A549 (cell line): ENCODE data around the gene KDM3A. TPM values are rescaled to one million over a fixed set of nuclear protein-coding genes. Genes with fewer than 3 reads are reported as not detected.
A peak's percentile ranks its signal among the peaks of the same experiment; 100 is the strongest.

Experiments used
- ATAC-seq, 2 experiments: fragments of 200-7000 bp in 1 of 2; fragments of >200 bp in 1 of 2; cut with Nextera tagmentation in 1 of 2; cut with Tn5 transposase in 1 of 2; 3 replicates each; pipeline versions ENCODE4 v1.8.0 to v1.9.1; 2018 to 2020; ENCODE audit warnings: mild to moderate bottlenecking in 1 of 2, moderate library complexity in 1 of 2
- CTCF ChIA-PET: fragments of 300-600 bp; sonication (Branson Sonifier 250); formaldehyde crosslinking; extraction: SDS; loops from one replicate; lab custom pipeline; 2021; ENCODE audit warnings: antibody characterized with exemption, inconsistent platforms; lab: Yijun Ruan, JAX
- POLR2A ChIA-PET: fragments of 350-600 bp; formaldehyde crosslinking; extraction: SDS; loops from one replicate; lab custom pipeline; 2021; ENCODE audit warnings: antibody characterized with exemption, inconsistent platforms; lab: Yijun Ruan, JAX
- DNase-seq, 2 experiments: peaks; one replicate each; pipeline versions ENCODE4 v3.0.0 to v3.0.0-alpha.2; 2011 to 2016; ENCODE audit warnings: low read depth in 1 of 2, low spot score in 1 of 2
- FAIRE-seq: peaks from 2 replicates; lab custom pipeline; 2011; peaks lifted over from hg19 to GRCh38; lab: Jason Lieb, UNC
- H3K27ac ChIP-seq, 2 experiments: fragments of >200 bp; sonication (Bioruptor Twin); formaldehyde crosslinking; 3 replicates each; pipeline ENCODE4 v1.5.1; 2016 to 2017
- H3K4me1 ChIP-seq: fragments of >200 bp; sonication (Bioruptor Twin); formaldehyde crosslinking; 3 replicates; pipeline ENCODE4 v1.6.1; 2016
- H3K4me2 ChIP-seq: fragments of >200 bp; sonication (Bioruptor Twin); formaldehyde crosslinking; 3 replicates; pipeline ENCODE4 v1.6.1; 2016
- H3K4me3 ChIP-seq: fragments of >200 bp; sonication (Bioruptor Twin); formaldehyde crosslinking; 3 replicates; pipeline ENCODE4 v1.5.1; 2016
- H3K9me3 ChIP-seq: fragments of >200 bp; sonication (Bioruptor Twin); formaldehyde crosslinking; 3 replicates; pipeline ENCODE4 v1.6.1; 2016
- CBX8 ChIP-seq: fragments of 200-600 bp; sonication (generic); IDR thresholded peaks from 2 replicates; pipeline ENCODE4 v1.6.1; 2016
- CHD2 ChIP-seq: fragments of 150-350 bp; IDR thresholded peaks from 2 replicates; pipeline ENCODE4 v1.6.1; 2014; ENCODE audit warnings: low read length; ENCODE audit not compliant: partially characterized antibody
- CHD4 ChIP-seq: fragments of 200-600 bp; sonication (generic); IDR thresholded peaks from 2 replicates; pipeline ENCODE4 v1.6.1; 2016; ENCODE audit warnings: antibody characterized with exemption, mild to moderate bottlenecking, borderline replicate concordance
- E2F6 ChIP-seq: IDR thresholded peaks from 2 replicates; pipeline ENCODE4 v1.6.1; 2012; ENCODE audit warnings: low read depth, borderline replicate concordance
- ESRRA ChIP-seq: fragments of 150-350 bp; IDR thresholded peaks from 2 replicates; pipeline ENCODE4 v1.6.1; 2014; ENCODE audit warnings: mild to moderate bottlenecking, low read length, borderline replicate concordance
- FOSB ChIP-seq: fragments of 250-450 bp; sonication (Bioruptor Pico); IDR thresholded peaks from 2 replicates; pipeline ENCODE4 v1.5.0; 2020; ENCODE audit warnings: mild to moderate bottlenecking, moderate library complexity
- FOSL2 ChIP-seq, 2 experiments: fragments of 450-650 bp in 1 of 2; fragments of >200 bp in 1 of 2; sonication (Bioruptor Twin) in 1 of 2; formaldehyde crosslinking; IDR thresholded peaks; 2 replicates each; pipeline versions ENCODE4 v1.5.0 to v1.6.1; 2016 to 2020; ENCODE audit warnings: mild to moderate bottlenecking in 1 of 2, moderate library complexity in 1 of 2
- FOXS1 ChIP-seq: fragments of 250-450 bp; sonication (Bioruptor Pico); IDR thresholded peaks from 2 replicates; pipeline ENCODE4 v1.5.0; 2020; ENCODE audit warnings: mild to moderate bottlenecking, moderate library complexity
- HDAC2 ChIP-seq: fragments of 200-600 bp; sonication (generic); IDR thresholded peaks from 2 replicates; pipeline ENCODE4 v1.6.1; 2016
- HES2 ChIP-seq: fragments of >200 bp; sonication (Bioruptor Twin); formaldehyde crosslinking; IDR thresholded peaks from 2 replicates; pipeline ENCODE4 v1.6.1; 2016
- HEYL ChIP-seq: fragments of 250-450 bp; sonication (Bioruptor Pico); IDR thresholded peaks from 2 replicates; pipeline ENCODE4 v1.8.0; 2021; ENCODE audit warnings: mild to moderate bottlenecking, moderate library complexity
- HOXA7 ChIP-seq: fragments of 250-450 bp; sonication (Bioruptor Pico); IDR thresholded peaks from 2 replicates; pipeline ENCODE4 v1.5.0; 2020; ENCODE audit warnings: mild to moderate bottlenecking, moderate library complexity
- HOXB13 ChIP-seq: fragments of 250-450 bp; sonication (Bioruptor Pico); IDR thresholded peaks from 2 replicates; pipeline ENCODE4 v1.5.0; 2020; ENCODE audit warnings: low read depth, mild to moderate bottlenecking, moderate library complexity
- KDM1A ChIP-seq: fragments of 200-600 bp; sonication (generic); IDR thresholded peaks from 2 replicates; pipeline ENCODE4 v1.6.1; 2016; ENCODE audit warnings: low read depth, mild to moderate bottlenecking
- KDM5A ChIP-seq: fragments of 200-600 bp; sonication (generic); IDR thresholded peaks from 2 replicates; pipeline ENCODE4 v1.6.1; 2016; ENCODE audit warnings: antibody characterized with exemption, mild to moderate bottlenecking
- MAFK ChIP-seq: fragments of 450-650 bp; IDR thresholded peaks from 2 replicates; pipeline ENCODE4 v1.6.1; 2014; ENCODE audit not compliant: partially characterized antibody
- MYC ChIP-seq: IDR thresholded peaks from 2 replicates; pipeline ENCODE4 v1.6.1; 2012; ENCODE audit warnings: mild to moderate bottlenecking, inconsistent platforms, low read length, improper control_type of control experiment, borderline replicate concordance
- NFE2L2 ChIP-seq: fragments of 150-350 bp; conservative IDR thresholded peaks from 2 replicates; pipeline ENCODE4 v1.6.1; 2014; ENCODE audit warnings: low read length
- NPAS2 ChIP-seq: fragments of 250-450 bp; sonication (Bioruptor Pico); IDR thresholded peaks from 2 replicates; pipeline ENCODE4 v1.8.0; 2022; ENCODE audit warnings: mild to moderate bottlenecking, moderate library complexity, borderline replicate concordance
- NR3C1 ChIP-seq: fragments of >200 bp; sonication (Bioruptor Twin); formaldehyde crosslinking; IDR thresholded peaks from 3 replicates; pipeline ENCODE4 v1.6.1; 2017
- POLR2AphosphoS2 ChIP-seq: conservative IDR thresholded peaks from 2 replicates; pipeline ENCODE4 v1.6.1; 2012; ENCODE audit warnings: low read length, improper control_type of control experiment, inconsistent platforms
- RAD21 ChIP-seq, 2 experiments: fragments of >200 bp in 1 of 2; sonication (Bioruptor Twin) in 1 of 2; formaldehyde crosslinking in 1 of 2; IDR thresholded peaks in 1 of 2; conservative IDR thresholded peaks in 1 of 2; 2 replicates in 1 of 2; 3 replicates in 1 of 2; pipeline ENCODE4 v1.6.1; 2012 to 2018; ENCODE audit warnings: inconsistent platforms in 1 of 2
- RCOR1 ChIP-seq: fragments of 150-350 bp; IDR thresholded peaks from 2 replicates; pipeline ENCODE4 v1.6.1; 2014; ENCODE audit warnings: antibody characterized with exemption, low read length, low read depth
- SREBF2 ChIP-seq: fragments of 450-650 bp; IDR thresholded peaks from 2 replicates; pipeline ENCODE4 v1.6.1; 2014; ENCODE audit warnings: mild to moderate bottlenecking, moderate library complexity
- TP53 ChIP-seq: fragments of 250-450 bp; sonication (Bioruptor Pico); IDR thresholded peaks from 2 replicates; pipeline ENCODE4 v1.5.0; 2021; ENCODE audit warnings: mild to moderate bottlenecking, moderate library complexity
- ZNF302 ChIP-seq: fragments of 250-450 bp; sonication (Bioruptor Pico); IDR thresholded peaks from 2 replicates; pipeline ENCODE4 v1.9.0; 2021; ENCODE audit warnings: inconsistent platforms, mild to moderate bottlenecking, moderate library complexity
- WGBS: methylation state at CpG from one replicate; pipeline ENCODE4 v1.1.6; 2017; ENCODE audit errors: missing lambda C conversion rate; 5-methylcytosine and 5-hydroxymethylcytosine counted together
- polyA plus RNA-seq, 4 experiments: library from polyadenylated mRNA; depleted of rRNA in 3 of 4; stranded (reverse); fragments of >200 nt; fragmentation: RNase III in 1 of 4; extraction: RNeasy Plus Mini Kit Qiagen cat#74134 plus additional on column Dnase treatment in 1 of 4; gene quantifications; 2 replicates in 3 of 4; 3 replicates in 1 of 4; pipeline ENCODE4 v1.2.3, GENCODE V29; 2011 to 2017
- TF ChIP-seq, protein P1 (sequence below): fragments of >200 bp; sonication (Bioruptor Twin); formaldehyde crosslinking; IDR thresholded peaks from 3 replicates; pipeline ENCODE4 v1.5.1; 2016
- TF ChIP-seq, protein P2 (sequence below): fragments of 250-450 bp; sonication (Bioruptor Pico); IDR thresholded peaks from 2 replicates; pipeline ENCODE4 v1.5.0; 2021; ENCODE audit warnings: mild to moderate bottlenecking, moderate library complexity, borderline replicate concordance

KDM3A gene
- polyA plus RNA-seq, 2 of the 4 experiments (the other 2 are of a cell fraction), result 21.2 to 57.0 TPM

- ChIA-PET CTCF (interaction anchor here (0.6 to 1.4 kb wide), 3 partner anchors 8 to 831 kb away, joined by 3 read pairs; no protein-coding TSS in a partner anchor), POLR2A (no interaction called here)
- Histone ChIP-seq H3K4me3 (no peak overlapping the region), H3K9me3 (no peaks in the 10 kb centered on the region), H3K4me2 (no peak overlapping the region), H3K27ac (no peak overlapping the region), H3K4me1 (no peaks in the 10 kb centered on the region)
- no peak; a peak in 1 of 6 replicates for ATAC-seq
- TF ChIP-seq TP53 (CRISPR knock-in tag), result no peak
- TF ChIP-seq, protein P1, sequence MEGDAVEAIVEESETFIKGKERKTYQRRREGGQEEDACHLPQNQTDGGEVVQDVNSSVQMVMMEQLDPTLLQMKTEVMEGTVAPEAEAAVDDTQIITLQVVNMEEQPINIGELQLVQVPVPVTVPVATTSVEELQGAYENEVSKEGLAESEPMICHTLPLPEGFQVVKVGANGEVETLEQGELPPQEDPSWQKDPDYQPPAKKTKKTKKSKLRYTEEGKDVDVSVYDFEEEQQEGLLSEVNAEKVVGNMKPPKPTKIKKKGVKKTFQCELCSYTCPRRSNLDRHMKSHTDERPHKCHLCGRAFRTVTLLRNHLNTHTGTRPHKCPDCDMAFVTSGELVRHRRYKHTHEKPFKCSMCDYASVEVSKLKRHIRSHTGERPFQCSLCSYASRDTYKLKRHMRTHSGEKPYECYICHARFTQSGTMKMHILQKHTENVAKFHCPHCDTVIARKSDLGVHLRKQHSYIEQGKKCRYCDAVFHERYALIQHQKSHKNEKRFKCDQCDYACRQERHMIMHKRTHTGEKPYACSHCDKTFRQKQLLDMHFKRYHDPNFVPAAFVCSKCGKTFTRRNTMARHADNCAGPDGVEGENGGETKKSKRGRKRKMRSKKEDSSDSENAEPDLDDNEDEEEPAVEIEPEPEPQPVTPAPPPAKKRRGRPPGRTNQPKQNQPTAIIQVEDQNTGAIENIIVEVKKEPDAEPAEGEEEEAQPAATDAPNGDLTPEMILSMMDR, result peak; percentile 20; the same call in 1 of the 3 replicates
- peak in 1 of 2 experiments; percentile 42; a peak in 2 of 5 replicates for TF ChIP-seq RAD21 (conservative IDR thresholded peaks at IDR 0.05 in 1 of 2, IDR thresholded peaks at IDR 0.05 in 1 of 2)
- TF ChIP-seq CHD2, result no peak
- TF ChIP-seq POLR2AphosphoS2, result no peak
- no peak for TF ChIP-seq MAFK
- no peak for TF ChIP-seq CHD4
- no peak for TF ChIP-seq FOSB (CRISPR knock-in tag)
- no peak for TF ChIP-seq ZNF302 (CRISPR knock-in tag)
- TF ChIP-seq NFE2L2, result no peak
- TF ChIP-seq MYC, result no peak
- no peak for TF ChIP-seq HOXB13 (CRISPR knock-in tag)
- no peak for TF ChIP-seq CBX8
- no peak for TF ChIP-seq E2F6
- no peak for TF ChIP-seq KDM5A
- TF ChIP-seq HDAC2, result no peak
- DNase-seq, result peak in 1 of 2 experiments; percentile 18
- 97% methylated on average over 2 of the region's 2 CpGs for WGBS
- FAIRE-seq, result no peak
Observed at GRCh38 chr2:86487062-86487461, 45.9 kb downstream of the KDM3A start.

- no peak for FAIRE-seq
- 94% methylated on average over 7 of the region's 7 CpGs for WGBS
- DNase-seq, result no peak
- TF ChIP-seq HEYL (CRISPR knock-in tag) (no peak), RAD21 (conservative IDR thresholded peaks at IDR 0.05 in 1 of 2, IDR thresholded peaks at IDR 0.05 in 1 of 2) (no peak), SREBF2 (no peak), HOXB13 (CRISPR knock-in tag) (no peak), HOXA7 (CRISPR knock-in tag) (no peak), NR3C1 (no peak), E2F6 (no peak), NPAS2 (CRISPR knock-in tag) (no peak), CHD2 (no peak), FOSL2 (IDR thresholded peaks at IDR 0.05) (no peak), FOSL2 (CRISPR knock-in tag; IDR thresholded peaks at IDR 0.05) (no peak), HES2 (no peak), KDM5A (no peak), ESRRA (no peak), KDM1A (no peak), RCOR1 (no peak), POLR2AphosphoS2 (no peak), FOXS1 (no peak), CHD4 (no peak)
- TF ChIP-seq, protein P2, sequence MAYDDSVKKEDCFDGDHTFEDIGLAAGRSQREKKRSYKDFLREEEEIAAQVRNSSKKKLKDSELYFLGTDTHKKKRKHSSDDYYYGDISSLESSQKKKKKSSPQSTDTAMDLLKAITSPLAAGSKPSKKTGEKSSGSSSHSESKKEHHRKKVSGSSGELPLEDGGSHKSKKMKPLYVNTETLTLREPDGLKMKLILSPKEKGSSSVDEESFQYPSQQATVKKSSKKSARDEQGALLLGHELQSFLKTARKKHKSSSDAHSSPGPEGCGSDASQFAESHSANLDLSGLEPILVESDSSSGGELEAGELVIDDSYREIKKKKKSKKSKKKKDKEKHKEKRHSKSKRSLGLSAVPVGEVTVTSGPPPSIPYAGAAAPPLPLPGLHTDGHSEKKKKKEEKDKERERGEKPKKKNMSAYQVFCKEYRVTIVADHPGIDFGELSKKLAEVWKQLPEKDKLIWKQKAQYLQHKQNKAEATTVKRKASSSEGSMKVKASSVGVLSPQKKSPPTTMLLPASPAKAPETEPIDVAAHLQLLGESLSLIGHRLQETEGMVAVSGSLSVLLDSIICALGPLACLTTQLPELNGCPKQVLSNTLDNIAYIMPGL (CRISPR knock-in tag), result no peak
- H3K4me2 ChIP-seq, result no peak overlapping the region
- H3K27ac ChIP-seq, result no peak overlapping the region
- POLR2A ChIA-PET, result no interaction called here
- no peaks in the 10 kb centered on the region for H3K4me1 ChIP-seq
- CTCF ChIA-PET, result interaction anchor here (0.7 to 1.0 kb wide), 3 partner anchors 9 to 13 kb away, joined by 3 to 4 read pairs (median 3); no protein-coding TSS in a partner anchor
- no peak overlapping the region for H3K4me3 ChIP-seq
- ATAC-seq, result no peak
- no peaks in the 10 kb centered on the region for H3K9me3 ChIP-seq
Observed at GRCh38 chr2:86488561-86489250, 47.5 kb downstream of the KDM3A start.
